ENCODE results near the gene HAO2. TPM values are rescaled to one million over a fixed set of nuclear protein-coding genes. Genes with fewer than 3 reads are reported as not detected.

Gene HAO2
- total and polyA plus RNA-seq, 2 experiments from 2014 or later = not detected

- no peaks in the 10 kb centered on the region for H3K36me3 ChIP-seq (ENCODE audit: insufficient read depth)
- H3K27ac ChIP-seq (ENCODE audit: low read depth) = no peak overlapping the region
- DNase-seq (ENCODE audit: low spot score) = no peak
- no peak overlapping the region for H3K4me3 ChIP-seq
- H3K4me2 ChIP-seq = no peak overlapping the region
- H3K9me2 ChIP-seq (ENCODE audit: insufficient read depth) = no peaks in the 10 kb centered on the region; the same call in 1 of the 2 replicates
- Mint-ChIP-seq H3K9me3 (no peaks in the 10 kb centered on the region), H3K4me1 (peaks cover 9% of the 10 kb centered on the region), H3K27ac (no peak overlapping the region), H3K4me3 (no peak overlapping the region), H3K27me3 (ENCODE audit: insufficient read depth, low read depth, poor library complexity) (no peaks in the 10 kb centered on the region), H3K36me3 (ENCODE audit: low read depth) (no peaks in the 10 kb centered on the region)
- no peaks in the 10 kb centered on the region for H3F3A ChIP-seq (replicated peaks; ENCODE audit: low read depth)
- TF ChIP-seq, protein P1, sequence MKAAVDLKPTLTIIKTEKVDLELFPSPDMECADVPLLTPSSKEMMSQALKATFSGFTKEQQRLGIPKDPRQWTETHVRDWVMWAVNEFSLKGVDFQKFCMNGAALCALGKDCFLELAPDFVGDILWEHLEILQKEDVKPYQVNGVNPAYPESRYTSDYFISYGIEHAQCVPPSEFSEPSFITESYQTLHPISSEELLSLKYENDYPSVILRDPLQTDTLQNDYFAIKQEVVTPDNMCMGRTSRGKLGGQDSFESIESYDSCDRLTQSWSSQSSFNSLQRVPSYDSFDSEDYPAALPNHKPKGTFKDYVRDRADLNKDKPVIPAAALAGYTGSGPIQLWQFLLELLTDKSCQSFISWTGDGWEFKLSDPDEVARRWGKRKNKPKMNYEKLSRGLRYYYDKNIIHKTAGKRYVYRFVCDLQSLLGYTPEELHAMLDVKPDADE (IDR thresholded peaks at IDR 0.05) = no peak
- TF ChIP-seq, protein P2, sequence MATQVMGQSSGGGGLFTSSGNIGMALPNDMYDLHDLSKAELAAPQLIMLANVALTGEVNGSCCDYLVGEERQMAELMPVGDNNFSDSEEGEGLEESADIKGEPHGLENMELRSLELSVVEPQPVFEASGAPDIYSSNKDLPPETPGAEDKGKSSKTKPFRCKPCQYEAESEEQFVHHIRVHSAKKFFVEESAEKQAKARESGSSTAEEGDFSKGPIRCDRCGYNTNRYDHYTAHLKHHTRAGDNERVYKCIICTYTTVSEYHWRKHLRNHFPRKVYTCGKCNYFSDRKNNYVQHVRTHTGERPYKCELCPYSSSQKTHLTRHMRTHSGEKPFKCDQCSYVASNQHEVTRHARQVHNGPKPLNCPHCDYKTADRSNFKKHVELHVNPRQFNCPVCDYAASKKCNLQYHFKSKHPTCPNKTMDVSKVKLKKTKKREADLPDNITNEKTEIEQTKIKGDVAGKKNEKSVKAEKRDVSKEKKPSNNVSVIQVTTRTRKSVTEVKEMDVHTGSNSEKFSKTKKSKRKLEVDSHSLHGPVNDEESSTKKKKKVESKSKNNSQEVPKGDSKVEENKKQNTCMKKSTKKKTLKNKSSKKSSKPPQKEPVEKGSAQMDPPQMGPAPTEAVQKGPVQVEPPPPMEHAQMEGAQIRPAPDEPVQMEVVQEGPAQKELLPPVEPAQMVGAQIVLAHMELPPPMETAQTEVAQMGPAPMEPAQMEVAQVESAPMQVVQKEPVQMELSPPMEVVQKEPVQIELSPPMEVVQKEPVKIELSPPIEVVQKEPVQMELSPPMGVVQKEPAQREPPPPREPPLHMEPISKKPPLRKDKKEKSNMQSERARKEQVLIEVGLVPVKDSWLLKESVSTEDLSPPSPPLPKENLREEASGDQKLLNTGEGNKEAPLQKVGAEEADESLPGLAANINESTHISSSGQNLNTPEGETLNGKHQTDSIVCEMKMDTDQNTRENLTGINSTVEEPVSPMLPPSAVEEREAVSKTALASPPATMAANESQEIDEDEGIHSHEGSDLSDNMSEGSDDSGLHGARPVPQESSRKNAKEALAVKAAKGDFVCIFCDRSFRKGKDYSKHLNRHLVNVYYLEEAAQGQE (IDR thresholded peaks at IDR 0.05; ENCODE audit: unreplicated experiment) = no peak
- TF ChIP-seq ZNF462 (CRISPR knock-in tag; IDR thresholded peaks at IDR 0.05) = no peak
- TF ChIP-seq ZNF114 (CRISPR knock-in tag; IDR thresholded peaks at IDR 0.05) = no peak
- no peak for TF ChIP-seq STAT1 (IDR thresholded peaks at IDR 0.05; ENCODE audit: unreplicated experiment)
- no peak for TF ChIP-seq POLR2AphosphoS5 (IDR thresholded peaks at IDR 0.05; ENCODE audit: low read depth)
- no peak for TF ChIP-seq CREB1 (CRISPR knock-in tag; IDR thresholded peaks at IDR 0.05; ENCODE audit: low read depth)
- ATAC-seq = no peak
- no peaks in the 10 kb centered on the region for H3K79me2 ChIP-seq (replicated peaks; ENCODE audit: insufficient read depth)
- H4K20me1 ChIP-seq (replicated peaks; ENCODE audit: insufficient read depth) = no peaks in the 10 kb centered on the region
- no peak overlapping the region for H2AFZ ChIP-seq
- H3K4me1 ChIP-seq (ENCODE audit: insufficient read depth) = peaks cover 7% of the 10 kb centered on the region
- H3K27me3 ChIP-seq (ENCODE audit: insufficient read depth) = no peaks in the 10 kb centered on the region
These were observed 21.9 kb downstream of the HAO2 start for GRCh38 chr1:119390526-119390925.
